Measurements from ENCODE around the gene CCDC51.

DNA sequence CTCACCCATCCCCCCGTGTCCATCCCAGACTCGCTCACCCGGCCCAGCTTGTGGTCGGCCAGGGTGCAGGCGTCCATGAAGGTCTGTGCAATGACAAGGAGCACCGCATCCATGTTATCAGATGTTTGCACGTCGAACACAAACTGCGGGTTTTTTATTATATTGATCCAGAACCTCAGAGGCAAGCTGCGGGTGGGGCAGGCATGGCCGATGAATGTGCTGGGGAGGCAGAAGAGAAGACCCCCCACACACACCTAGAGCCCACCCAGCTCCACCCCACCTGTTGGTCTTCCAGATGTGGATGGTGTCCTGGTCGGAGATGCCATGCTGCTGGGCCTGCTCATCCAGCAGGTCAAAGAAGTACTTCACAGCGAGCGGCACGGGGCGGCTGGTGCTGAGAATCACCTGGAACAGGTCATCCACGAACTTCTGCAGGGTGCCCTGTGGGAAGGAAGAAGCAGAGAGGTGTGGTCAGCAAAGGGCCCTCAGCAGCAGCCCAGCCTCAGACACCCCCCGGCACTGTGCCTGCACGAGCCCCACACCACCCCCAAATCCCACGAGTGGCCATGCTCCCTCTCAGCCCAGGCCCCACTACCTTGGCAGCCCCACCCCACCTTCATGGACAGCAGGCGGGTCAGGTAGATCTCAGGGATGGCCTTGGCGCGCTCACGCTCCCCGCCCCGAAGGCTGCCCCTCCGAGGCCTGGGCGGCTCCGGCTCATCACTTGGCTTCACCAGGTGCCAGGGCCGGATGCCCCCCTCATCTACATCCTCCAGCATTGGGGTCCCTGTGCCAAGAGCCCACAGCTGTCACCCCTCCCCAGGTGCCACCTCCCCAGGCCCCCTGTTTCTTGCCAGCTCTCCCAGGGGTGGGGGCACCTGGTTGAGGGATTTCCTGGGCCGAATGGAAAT is 30.4 kb downstream of the CCDC51 start:
- TF ChIP-seq, protein P1, sequence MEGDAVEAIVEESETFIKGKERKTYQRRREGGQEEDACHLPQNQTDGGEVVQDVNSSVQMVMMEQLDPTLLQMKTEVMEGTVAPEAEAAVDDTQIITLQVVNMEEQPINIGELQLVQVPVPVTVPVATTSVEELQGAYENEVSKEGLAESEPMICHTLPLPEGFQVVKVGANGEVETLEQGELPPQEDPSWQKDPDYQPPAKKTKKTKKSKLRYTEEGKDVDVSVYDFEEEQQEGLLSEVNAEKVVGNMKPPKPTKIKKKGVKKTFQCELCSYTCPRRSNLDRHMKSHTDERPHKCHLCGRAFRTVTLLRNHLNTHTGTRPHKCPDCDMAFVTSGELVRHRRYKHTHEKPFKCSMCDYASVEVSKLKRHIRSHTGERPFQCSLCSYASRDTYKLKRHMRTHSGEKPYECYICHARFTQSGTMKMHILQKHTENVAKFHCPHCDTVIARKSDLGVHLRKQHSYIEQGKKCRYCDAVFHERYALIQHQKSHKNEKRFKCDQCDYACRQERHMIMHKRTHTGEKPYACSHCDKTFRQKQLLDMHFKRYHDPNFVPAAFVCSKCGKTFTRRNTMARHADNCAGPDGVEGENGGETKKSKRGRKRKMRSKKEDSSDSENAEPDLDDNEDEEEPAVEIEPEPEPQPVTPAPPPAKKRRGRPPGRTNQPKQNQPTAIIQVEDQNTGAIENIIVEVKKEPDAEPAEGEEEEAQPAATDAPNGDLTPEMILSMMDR (IDR thresholded peaks at IDR 0.05): no peak
- TF ChIP-seq EZH2 (IDR thresholded peaks at IDR 0.05; ENCODE audit: borderline replicate concordance, insufficient read depth, low read depth, low read length, poor library complexity, severe bottlenecking): no peak

All from B cell (primary cell).